ENCODE measurements around the gene MAPT.

DNA sequence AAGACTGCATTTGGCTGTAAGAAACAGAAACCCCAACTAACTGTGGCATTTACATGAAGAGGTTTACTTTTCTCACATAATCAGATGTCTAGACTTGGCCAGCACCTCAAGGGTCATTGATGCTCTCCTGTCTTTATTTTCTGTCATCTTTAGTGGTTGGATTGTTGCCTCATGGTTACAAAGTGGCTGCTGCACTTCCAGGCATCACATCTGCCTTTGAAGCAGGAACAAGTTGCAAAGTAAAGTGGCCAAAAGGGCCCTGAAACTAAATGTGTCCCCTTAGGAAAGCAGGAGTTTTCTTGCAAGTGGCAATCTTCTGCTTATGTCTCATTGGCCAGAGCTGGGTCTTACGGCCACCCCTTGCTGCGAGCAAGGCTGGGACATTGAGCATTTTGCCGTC lies 78.2 kb downstream of the MAPT start:
- TF ChIP-seq, protein P1, sequence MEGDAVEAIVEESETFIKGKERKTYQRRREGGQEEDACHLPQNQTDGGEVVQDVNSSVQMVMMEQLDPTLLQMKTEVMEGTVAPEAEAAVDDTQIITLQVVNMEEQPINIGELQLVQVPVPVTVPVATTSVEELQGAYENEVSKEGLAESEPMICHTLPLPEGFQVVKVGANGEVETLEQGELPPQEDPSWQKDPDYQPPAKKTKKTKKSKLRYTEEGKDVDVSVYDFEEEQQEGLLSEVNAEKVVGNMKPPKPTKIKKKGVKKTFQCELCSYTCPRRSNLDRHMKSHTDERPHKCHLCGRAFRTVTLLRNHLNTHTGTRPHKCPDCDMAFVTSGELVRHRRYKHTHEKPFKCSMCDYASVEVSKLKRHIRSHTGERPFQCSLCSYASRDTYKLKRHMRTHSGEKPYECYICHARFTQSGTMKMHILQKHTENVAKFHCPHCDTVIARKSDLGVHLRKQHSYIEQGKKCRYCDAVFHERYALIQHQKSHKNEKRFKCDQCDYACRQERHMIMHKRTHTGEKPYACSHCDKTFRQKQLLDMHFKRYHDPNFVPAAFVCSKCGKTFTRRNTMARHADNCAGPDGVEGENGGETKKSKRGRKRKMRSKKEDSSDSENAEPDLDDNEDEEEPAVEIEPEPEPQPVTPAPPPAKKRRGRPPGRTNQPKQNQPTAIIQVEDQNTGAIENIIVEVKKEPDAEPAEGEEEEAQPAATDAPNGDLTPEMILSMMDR (IDR thresholded peaks at IDR 0.05 in 4 of 5, conservative IDR thresholded peaks at IDR 0.05 in 1 of 5), result no peak
- no peak for TF ChIP-seq POLR2A (IDR thresholded peaks at IDR 0.05)
